HL-60/S4 treated with retinoic acid at 250 ng/mL for 4 days and 3 days (cell line): ENCODE measurements around the gene CBFA2T3.

ENCODE experiments used
- in situ Hi-C: fragments of 300-500 bp; cut with MboI; formaldehyde crosslinking; loops from 2 replicates; pipeline ENCODE4 v1.7.0; 2022; ENCODE audit warnings: low sequenced_read_pairs

Gene CBFA2T3

GRCh38 chr16:88999457-89000206 is 22.6 kb upstream of the CBFA2T3 start:
- in situ Hi-C loops, result no loop called here

GRCh38 chr16:88995746-88996535 is 18.9 kb upstream of the CBFA2T3 start:
- in situ Hi-C loops, result no loop called here

GRCh38 chr16:88995194-88995593 is 18.2 kb upstream of the CBFA2T3 start:
- in situ Hi-C loops, result no loop called here

- in situ Hi-C loops, result no loop called here
These were observed 17.7 kb upstream of the CBFA2T3 start for GRCh38 chr16:88994695-88995094.

- in situ Hi-C loops, result no loop called here
These were observed 17.1 kb upstream of the CBFA2T3 start for GRCh38 chr16:88993946-88994600.

DNA sequence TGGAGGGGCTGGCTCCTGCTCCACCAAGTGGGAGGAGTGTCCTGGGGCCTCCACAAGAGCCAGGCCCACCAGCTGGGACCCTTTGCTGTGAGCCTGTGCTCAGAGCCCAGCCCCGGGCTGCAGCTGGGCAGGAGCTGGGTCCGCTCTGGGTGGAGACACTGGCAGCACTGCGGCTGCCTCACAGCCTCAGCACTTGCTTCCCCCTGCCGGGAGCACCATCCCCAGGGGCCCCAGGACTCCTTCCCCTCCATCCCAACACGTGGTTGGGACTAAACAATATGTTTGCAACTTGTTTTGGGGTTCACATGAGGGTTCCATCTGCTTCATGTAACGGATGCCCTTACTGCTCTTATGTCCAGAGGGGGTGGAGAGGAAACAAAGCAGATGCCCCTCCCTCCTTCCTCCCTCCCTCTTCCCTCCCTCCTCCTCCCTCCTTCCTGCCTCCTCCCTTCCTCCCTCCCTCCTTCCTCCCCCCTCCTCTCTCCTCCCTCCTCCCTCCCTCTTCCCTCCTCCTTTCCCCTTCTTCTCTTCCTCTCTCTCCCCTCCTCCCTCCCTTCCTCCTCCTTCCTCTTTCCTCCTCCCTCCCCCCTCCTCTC is 16.3 kb upstream of the CBFA2T3 start:
- in situ Hi-C loops, result no loop called here

DNA sequence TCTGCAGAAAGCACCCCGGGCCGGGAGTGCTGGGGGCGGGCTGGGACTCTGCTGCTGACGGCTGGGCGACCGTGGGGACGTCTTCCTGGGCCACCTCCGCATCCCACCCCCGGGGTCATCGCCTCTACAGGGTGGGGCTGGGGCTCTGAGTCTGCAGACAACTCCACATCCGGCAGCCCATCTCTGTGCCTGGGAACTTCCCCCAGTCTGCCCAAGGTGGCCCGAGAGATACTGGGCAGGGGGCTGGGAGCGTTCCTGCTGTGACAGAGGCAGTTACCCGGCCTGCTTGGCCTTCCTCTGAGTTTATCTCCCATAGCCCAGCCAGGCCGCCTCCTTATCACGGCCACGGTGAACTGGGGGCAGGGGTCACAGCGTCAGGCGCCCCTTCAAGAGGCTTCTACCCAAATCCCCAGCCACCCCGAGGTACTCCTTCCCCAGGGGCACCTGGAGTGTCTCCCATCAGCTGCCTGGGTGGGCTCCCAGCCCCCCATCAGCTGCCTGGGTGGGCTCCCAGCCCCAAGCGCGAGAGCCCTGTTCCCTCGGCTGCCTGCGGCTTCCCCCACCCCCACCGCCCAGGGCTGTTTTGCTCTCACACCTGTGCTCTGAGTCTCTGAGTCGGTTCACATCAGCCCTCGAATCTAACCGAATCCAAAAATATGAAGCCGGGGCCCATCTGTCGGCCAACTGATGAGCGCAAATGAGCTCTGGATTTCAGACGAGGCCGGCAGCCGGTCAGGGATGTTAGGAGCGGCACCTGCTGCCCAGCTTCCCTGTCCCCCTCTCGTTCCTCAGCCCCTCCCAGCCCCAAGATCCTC is 15.6 kb upstream of the CBFA2T3 start:
- in situ Hi-C loops, result no loop called here

GRCh38 chr16:88991813-88992350 is 14.9 kb upstream of the CBFA2T3 start:
- in situ Hi-C loops, result no loop called here

DNA sequence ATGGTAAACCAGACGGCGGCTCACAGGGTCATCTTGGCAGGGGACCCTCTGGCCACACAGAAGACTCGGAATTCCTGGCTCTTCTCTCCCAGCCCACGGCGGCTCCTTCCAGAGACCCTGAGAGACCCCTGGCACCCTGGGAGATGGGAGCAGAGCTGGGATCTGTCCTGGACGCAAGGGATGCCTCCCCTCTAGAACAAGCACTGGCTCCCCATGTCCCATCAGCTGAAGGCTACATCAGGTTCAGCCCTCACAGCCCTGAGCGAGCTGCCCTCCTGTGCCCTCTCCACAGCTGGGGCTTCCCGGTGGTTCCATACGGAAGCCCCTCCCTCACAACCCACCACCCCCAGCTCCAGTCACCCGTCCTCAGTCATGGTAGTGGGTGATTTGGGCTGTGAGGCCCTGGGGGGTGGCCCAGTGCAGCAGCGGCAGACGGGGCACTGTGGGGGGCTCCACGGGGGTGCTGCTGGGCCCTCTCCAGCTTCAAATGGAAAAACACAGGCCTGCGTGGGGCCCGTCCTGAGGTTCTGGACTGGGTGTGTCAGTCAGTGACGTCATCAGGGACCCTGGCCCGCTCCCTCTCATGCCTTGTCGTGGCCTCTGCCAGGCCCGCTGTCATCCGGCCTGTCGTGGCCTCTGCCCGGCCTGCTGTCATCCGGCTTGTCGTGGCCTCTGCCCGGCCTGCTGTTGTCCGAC is 13.0 kb upstream of the CBFA2T3 start:
- in situ Hi-C loops, result no loop called here

DNA sequence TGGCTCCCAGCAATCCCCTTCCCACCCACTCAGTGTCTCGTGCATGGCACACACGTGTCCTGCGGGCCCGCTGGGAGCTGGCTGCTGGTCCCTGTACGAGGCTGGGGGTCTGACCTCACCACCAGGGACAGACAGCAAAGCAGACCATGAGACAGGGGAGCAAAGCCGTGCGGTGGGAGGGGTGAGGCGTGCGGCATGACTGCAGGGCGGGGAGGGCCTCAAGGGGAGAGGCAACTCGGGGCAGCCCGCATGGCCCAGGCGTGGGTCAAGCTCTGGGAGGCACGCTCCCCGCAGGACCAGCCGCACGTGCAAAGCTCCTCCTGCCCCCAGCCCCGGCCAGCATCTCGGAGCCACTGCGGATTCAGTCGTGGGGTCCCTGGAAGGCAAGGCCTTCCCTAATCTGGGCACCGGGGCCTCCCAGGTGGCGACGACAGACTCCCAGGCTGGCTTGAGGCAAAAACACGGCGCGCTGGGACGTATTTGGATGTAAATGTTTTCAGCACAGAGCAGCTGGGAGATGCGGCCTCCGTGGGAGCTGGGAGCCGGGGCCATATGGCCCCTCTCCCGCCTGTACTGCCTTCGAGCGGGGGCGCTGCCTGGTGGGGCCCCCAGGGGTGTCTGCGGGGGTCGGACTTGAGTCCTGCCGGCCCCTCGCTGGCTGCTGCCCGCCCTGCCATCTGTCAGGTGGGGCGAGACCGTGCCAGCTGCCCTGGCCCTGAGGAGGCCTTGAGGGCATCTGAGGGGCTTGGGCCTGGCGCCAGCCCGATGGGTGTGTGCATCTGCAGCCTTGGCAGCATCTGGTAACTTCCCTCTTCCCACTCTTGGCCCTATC is 12.2 kb upstream of the CBFA2T3 start:
- in situ Hi-C loops, result no loop called here

DNA sequence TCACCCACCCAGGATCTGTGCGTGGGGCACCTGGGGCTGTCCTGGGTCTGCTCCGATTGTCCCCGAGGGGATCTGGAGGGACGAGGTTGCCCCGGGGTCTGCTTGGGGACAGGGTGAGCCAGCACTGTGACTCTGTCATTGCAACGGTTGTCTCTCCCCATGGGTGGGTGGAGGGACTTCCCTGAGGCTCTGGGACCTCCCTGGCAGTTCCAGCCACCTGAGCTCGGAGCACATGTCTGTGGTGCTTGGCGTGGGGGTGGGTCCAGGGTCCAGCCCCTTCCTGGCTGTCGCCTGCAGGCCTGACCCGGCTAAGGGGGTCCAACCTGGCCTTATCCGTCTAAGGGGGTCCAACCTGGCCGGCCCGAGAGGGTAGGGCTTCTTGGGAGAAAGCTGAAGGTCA is 8.5 kb upstream of the CBFA2T3 start:
- in situ Hi-C loops, result no loop called here

DNA sequence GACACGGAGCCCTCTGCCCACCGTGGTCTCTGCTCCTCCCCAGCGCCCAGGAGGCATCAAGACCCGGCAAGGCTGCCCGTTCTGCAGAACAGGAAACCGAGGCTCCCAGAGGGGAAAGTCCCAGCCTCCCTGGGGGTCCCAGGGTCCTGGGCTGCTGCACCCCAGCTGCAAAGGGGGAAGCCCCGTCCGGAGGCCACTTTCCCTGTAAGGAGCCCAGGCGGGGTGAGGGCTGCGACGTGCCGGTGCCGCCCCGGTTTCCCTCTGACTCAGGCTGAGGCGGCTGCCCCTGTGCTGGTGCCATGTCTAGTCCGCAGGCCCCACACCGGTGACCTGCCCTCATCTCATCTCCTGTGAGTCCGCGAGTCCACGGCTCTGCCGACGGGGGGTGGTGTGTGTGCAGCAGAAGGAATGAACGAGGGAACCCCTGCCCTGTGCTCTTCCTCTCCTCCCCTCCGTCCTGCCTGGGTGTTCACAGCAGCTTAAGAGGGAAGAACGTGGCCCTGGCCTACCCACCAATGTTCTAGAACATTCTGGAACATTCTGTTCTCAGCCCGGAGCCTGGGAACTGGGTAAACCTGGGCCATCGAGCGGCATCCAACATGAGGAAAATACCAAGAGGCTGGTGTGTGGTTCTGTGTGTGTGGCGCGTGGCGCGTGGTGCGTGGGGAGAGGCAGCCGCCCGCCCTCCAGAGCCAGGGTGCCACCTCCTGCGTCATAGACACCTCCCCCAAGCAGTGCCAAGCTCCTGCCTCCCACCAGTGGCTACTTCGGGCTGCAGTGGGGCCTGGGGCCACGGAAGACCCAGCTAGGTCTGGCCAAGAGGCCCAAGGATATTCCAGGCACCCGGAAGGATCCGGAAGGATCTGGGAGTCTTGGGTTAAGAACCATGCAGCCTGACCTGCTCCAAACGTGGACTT is 7.0 kb upstream of the CBFA2T3 start:
- in situ Hi-C loops, result no loop called here

DNA sequence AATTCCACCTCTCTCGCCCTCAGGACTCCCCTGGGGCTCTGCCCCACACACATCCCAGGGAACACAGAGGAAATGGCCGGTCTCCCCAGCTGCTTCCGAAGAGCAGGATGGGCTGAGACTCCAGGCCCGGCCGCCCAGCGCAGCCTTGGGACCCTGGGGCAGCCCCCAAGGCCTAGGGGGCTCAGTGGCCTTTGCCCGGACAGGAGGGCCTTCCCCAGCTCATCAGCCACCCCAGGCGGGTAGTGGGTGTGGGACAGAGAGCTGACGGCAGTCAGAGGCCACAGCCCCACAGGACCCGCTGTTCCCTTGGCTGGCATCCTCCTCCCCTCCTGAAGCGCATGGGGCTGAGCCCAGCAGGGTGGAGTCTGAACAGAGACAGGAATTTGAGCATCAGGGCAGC is 6.2 kb upstream of the CBFA2T3 start:
- in situ Hi-C loops, result no loop called here

DNA sequence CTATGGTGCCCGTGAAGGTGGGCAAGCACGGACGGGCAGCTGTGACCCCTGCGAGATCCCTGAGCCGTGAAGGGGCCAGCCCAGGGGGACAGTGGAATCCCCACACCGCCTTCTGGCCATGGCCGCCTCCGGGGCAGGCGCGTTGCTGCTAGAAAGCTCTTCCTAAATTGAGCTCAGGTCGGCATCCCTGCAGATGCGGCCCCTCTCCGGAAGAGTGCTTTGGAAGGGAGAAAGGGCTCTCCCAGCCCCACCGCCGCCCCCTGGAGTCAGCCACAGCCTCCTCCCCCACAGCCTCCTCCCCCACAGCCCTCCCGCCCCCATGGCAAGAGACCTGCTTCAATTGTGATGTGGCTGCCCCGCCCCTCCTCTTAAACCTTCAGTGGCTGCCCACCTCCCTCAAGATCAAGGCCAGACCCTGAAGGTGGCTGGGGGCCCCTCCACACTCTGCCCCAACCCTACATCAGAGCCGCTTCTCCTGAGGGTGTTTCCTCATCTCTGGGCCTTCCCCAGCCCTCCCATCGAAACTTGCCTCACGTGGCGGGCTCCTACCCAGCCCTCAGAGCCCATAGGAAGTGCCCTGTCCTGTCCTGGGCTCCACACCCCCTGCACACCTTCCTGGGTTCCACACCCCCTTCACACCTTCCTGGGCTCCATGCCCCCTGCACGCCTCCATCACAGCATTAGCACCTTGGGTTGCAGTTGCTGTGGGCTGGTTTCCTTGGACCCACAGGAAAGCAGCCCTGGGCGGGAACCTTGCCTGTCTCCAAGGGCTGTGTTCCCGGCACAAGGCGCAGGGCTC is 5.5 kb upstream of the CBFA2T3 start:
- in situ Hi-C loops, result no loop called here

- in situ Hi-C loops, result no loop called here
These were observed 2.5 kb upstream of the CBFA2T3 start for GRCh38 chr16:88979353-88980015.

GRCh38 chr16:88978608-88979346 is 1.8 kb upstream of the CBFA2T3 start:
- in situ Hi-C loops, result no loop called here
